A673 (cell line): ENCODE results near the gene ACKR2.

Experiments used
- EZH2 ChIP-seq: fragments of 200-600 bp; sonication (generic); IDR thresholded peaks from 2 replicates; pipeline ENCODE4 v1.6.1; 2017; ENCODE audit warnings: borderline replicate concordance, low read depth, mild to moderate bottlenecking, mixed read lengths, antibody characterized with exemption, low read length; ENCODE audit not compliant: poor library complexity, severe bottlenecking
- TF ChIP-seq, protein P1 (sequence below): fragments of 300-800, 200-600 bp; sonication (generic); conservative IDR thresholded peaks from 2 replicates; pipeline ENCODE4 v1.5.1; 2017; ENCODE audit warnings: low read depth, mild to moderate bottlenecking, antibody characterized with exemption, low read length, moderate library complexity, mixed read lengths

DNA sequence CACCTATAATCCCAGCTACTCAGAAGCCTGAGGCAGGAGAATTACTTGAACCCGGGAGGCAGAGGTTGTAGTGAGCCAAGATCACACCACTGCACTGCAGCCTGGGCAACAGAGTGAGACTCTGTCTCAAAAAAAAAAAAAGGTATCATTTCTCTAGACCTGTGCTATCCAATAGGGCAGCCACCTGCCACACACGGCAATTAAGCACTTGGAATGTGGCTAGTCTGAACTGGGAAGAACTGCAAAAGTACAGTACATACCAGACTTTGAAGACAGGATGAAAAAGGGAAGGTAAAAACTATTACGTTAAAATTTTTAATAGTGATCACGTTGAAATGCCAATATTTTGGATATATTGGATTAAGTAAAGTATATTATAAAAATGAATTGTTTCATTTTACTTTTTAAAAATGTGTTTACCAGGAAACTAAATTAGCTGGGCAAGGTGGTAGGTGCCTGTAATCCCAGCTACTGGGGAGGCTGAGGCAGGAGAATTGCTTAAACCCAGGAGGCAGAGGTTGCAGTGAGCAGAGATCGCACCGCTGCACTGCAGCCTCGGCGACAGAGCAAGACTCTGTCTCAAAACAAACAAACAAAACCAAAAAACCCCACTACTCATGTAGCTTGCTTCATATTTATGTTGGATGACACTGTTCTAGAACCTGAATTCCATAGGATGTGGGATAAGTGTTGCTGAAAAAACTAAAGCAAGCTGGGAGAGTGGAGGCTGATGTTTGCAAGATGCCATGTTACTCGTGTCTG is 64.2 kb downstream of the ACKR2 start:
- TF ChIP-seq, protein P1, sequence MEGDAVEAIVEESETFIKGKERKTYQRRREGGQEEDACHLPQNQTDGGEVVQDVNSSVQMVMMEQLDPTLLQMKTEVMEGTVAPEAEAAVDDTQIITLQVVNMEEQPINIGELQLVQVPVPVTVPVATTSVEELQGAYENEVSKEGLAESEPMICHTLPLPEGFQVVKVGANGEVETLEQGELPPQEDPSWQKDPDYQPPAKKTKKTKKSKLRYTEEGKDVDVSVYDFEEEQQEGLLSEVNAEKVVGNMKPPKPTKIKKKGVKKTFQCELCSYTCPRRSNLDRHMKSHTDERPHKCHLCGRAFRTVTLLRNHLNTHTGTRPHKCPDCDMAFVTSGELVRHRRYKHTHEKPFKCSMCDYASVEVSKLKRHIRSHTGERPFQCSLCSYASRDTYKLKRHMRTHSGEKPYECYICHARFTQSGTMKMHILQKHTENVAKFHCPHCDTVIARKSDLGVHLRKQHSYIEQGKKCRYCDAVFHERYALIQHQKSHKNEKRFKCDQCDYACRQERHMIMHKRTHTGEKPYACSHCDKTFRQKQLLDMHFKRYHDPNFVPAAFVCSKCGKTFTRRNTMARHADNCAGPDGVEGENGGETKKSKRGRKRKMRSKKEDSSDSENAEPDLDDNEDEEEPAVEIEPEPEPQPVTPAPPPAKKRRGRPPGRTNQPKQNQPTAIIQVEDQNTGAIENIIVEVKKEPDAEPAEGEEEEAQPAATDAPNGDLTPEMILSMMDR = no peak
- no peak for TF ChIP-seq EZH2
